Activated naive CD4-positive, alpha-beta T cell treated with Interleukin-2 at 50 U/mL for 16 hours (primary cell): Measurements from ENCODE around the gene TPPP.
A peak's percentile ranks its signal among the peaks of the same experiment; 100 is the strongest.

ENCODE experiments used
- DNase-seq: peaks from one replicate; pipeline ENCODE4 v3.0.0-alpha.2; 2020

The TPPP gene

DNA sequence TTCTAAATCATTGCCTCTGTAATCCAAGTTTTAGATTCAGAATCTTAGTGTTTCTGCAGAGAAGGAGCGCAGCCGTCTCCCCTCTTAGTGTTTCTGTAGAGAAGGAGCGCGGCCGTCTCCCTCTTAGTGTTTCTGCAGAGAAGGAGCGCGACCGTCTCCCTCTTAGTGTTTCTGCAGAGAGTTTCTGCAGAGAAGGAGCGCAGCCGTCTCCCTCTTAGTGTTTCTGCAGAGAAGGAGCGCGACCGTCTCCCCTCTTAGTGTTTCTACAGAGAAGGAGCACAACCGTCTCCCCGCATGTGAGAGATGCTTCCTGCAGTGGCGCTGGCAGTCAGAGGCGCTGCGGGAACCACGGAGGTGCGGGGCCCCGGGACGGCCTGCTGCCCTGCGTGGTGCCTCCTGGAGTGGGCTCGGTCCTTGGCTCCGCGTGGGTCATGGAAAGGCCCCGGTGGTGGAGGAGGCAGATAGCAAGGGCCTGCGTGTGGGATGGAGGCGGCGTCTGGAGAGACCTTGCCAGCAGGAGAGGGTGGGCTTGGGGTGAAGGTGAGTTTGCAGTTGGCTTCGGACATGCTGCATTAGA, 70.1 kb downstream of the TPPP start:
- DNase-seq, result no peak

DNA sequence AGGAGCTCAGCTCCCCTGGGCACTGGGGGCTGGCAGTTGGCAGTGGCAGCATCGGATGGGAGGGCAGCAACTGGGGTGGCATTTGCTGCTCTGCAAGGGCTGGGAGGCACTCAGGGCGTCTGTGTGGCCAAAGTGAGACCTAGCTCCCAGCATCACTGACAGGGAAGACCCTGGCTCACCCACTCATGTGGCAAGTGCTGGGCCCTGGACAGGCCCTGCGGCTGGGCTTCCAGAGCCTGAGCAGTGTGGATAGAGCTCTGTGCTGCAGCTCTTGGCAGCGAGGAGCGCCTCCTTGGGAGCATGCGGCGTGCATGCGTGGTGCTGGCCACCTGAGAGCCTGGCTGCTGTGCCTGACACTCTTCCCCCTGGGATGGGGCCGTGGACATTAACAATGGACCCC, 70.8 kb downstream of the TPPP start:
- no peak for DNase-seq

DNA sequence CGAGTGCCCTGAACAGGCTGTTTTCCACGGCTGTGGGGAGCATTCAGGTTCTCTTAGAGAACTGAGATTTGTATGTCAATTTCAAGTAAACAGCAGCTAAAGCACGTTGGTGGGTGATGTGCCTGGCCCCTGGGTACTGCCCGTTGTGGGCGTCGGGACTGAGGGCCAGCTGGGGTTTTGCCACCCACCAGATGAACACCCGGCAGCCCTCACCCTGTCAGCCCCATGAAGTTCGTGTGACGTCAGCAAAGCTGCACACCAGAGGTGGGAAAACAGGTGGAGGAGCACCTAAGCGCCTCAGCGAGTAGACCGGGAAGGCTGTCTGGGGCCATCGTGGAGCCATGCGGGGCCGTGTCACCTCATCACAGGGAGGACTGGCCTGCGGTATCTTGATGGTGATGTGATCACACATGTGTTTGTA, 71.8 kb downstream of the TPPP start:
- no peak for DNase-seq

DNA sequence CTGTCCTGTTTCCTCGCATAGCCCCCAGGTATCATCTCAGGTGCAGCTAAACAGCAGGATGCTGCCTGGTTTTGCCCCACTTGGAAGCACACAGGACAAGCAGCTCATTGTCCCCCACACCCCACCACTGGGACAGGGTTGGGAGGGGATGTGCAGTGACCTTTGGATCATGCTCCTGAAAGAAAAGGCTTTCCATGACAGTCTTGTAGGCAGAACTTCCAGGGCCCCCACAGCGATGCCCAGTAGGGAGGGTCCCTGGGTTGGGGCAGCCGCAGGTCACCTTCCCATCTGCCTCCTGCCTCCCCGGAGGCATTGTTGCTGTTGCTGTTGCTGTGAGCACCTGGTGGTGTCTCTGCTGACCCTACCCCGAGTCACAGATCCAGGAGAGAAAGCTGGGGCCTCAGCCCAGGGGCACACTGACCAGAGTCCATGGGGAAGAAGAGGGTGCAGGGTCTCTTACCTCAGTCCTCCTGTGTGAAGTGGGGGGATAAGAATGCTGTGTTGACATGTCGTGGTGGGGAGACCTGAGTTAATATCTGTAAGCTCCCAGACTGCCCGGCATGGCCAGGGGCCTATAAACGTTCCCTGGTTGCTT, 72.5 kb downstream of the TPPP start:
- no peak for DNase-seq

DNA sequence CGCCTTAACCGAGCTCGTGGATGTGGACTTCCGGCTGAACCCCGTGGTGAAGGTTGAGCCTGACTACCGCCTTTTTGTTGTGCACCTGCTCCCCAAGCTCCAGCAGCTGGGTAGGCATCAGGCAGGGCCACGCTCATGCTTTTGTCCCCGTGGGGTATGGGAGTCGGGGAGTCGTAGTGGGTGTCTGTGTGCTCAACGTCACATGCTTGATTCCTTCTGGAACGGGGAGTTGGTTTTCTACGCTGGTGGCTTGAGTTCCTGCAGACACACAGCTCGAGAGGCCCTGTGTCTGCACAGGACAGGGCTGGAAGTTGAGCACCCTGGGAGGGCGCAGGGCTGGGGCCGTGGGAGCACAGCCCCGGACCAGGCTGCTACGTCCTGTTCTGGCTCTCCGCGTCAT, 73.0 kb downstream of the TPPP start:
- no peak for DNase-seq

DNA sequence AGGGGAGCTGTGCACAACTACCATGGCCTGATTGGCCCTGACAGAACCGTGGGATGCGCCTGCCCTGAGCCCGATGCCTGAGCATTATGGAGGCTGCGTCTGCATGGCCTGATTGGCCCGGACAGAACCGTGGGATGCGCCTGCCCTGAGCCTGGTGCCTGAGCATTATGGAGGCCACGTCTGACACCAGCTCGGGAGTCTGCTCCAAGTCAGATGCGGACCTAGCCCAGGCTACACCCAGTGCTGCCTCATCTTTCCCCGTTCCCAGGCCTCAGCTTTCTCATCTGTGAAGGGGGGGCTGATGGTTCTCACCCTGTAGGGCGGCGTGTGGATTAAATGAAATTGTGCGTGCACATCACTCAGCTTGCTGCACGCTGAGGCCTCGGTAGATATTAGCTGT, 73.7 kb downstream of the TPPP start:
- no peak for DNase-seq

DNA sequence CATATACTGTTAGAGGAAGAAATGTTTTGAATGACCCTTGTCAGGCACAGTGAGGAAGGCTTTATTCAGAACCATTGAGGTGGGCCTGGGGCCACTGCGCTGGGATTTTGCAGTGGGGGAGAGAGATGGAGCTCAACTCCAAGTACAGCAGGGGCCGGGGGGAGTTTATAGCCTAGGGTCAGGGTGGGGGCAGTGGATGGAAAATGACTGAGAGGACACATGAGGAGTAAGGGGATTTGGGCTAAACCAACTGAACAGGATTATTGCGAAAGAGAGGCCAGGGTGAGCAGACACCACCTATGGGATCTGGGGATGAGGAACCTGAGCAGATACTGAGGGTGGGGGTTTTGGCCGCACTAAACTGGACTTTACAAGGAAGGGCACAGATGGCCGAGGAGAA, 74.7 kb downstream of the TPPP start:
- no peak for DNase-seq

DNA sequence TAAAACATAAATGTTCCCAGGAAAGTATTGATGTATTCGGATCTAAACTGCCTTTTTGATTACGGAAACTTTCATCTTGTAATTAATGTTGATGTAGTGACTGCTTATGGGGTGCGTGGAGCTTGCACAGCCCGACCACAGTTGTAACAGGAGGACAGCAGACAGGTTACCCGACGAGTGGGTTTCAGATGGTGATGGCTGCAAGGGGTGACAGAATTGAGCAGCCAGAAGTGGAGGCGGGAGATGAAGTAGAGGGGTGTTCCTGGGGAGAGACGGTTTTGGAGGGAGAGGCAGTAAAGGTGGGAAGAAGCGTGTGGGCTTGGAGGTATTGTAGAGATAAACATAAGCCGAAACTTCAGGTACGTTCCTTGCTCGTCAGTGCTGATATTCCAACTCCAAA, 75.3 kb downstream of the TPPP start:
- no peak for DNase-seq

DNA sequence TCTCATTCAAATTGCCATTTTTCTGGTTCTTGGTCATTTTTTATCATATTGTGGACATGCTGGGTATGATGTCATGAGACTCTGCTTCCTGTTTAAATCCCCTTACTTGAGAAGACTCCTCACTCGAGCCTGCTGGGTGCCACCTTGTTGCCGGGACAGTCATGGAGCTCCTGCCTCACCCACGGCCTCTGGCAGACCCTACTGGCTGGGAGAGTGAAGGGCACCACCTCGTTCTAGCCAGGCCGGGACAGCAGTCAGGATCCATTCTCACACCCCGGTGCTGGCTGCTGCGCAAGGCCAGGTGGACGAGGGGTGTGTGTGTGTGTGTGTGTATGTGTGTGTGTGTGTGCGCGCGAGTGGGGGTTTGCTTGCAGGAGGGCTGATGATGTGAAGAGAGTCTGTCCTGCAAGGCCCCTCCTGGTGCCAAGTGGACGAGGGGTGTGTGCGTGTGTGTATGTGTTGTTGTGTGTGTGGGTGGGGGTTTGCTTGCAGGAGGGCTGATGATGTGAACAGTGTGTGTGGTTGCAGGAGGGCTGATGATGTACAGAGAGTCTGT, 76.6 kb downstream of the TPPP start:
- no peak for DNase-seq

DNA sequence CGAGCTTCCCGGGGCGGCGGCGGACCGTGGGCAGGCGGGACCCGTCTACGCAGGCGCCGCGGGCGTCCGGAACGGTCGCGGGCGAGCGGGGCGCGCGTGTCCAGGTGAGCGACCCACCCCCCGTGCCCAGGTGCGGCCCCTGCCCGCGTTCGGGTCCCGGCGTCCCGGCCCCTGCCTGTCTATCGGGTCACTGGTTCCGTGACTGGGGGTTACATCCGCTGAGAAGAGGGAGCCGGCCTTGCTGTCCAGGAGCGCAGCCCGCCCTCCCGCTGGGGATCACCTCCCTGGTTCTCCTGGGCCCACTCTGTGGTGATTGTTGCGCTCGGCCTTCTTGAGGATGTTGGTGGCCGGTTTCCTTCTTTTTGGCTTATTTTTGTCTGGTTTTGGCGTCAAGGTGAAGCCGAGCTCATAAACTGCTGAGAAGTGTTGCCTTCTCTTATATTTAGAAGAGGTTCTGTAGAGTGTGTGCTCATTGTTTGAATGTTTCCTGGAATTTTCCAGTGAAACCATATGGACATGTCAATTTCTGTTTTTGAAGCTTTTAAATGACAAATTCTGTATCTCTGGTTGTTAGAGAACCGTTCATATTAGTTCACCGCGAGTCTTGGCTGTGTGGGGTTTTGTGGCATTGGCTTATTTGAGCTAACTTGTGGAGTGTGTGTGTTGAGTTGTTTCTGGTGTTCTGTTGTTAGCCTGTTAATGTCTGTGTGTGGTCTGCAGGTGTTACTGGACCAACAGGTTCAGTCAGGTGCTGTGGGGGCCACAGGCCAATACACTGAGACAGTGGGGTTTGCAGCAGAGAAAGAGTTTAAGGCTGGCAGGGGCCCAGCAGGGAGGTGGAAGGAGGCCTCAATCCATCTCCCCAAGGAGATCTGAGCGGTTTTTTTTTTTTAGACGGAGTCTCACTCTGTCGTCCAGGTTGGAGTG, 80.4 kb downstream of the TPPP start:
- DNase-seq, result no peak

DNA sequence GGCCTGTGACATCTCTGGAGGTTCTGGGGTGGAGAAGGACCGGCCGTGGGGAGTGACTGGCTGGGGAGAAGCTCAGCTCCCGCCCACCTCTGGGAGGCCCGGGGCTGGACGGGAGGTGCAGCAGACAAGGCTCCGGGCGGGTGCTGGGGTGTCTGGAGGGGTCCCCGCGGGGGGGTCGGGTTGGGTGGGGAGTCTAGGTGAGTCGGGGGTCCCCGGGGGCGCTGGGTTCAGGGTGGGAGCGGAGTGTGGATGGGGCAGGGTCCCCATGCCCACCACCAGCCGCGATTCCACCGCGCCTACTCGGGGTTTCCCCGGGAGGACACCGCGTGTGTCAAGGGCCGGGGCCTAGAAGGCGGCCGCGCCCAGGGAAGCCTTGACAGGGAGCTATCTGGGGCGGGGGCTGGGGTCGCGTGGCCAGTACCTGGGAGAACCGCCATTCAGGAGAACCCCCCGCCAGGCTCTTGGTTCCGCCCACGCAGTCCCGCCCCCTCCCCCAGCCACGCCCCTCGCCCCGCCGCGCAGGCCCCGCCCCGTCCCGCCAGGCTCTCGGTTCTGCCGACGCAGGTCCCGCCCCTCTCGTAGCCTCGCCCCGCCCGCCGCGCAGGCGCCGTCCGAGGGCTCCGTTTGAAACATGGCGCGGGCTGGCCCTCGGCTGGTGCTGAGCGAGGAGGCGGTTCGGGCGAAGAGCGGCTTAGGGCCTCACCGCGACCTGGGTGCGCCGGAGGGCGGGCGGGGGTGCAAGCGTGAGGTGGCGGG, 81.2 kb downstream of the TPPP start, which contains the start of gene CEP72:
TSS of gene CEP72 (plus strand) at position 610 of the 756 bp plus-strand sequence. CDS start at position 632, 22 bp downstream.
- DNase-seq, result peak; percentile 94

DNA sequence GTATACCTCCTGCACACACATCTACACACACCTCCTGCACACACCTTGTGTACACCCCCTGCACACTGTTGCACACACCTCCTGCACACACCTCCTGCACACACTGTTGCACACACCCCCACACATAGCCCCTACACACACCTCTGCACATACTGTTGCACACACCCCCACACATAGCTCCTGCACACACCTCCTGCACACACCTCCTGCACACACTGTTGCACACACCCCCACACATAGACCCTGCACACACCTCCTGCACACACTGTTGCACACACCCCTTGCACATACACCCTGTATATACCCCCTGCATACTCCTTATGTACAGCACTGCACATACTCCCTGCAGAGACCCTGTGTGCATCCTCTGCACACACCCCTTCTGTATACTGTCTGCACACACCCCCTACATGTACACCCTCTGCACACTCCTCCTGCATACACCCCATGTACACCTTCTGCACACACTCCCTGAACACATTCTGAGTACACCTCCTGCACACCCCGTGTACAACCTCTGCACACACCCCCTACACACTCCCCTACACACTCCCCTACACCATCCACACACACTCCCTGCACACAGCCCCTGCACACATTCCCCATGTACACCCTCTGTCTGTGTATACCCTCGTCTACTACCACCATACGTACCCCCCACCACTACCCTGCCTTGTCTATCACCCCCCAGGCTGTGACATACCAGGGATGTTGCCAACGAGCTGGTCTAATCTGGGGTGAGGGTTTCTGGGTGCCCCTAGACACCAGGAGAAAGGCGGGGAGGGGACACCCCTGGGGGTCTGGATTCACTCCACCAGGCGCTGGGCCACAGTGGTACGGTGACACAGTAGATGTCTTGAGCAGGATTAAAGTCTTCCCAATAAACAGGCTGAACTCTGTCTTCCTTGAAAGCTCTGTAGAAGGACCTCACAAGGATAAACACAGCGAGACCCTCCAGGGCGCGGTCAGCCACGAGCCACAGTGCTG, 82.1 kb downstream of the TPPP start:
- DNase-seq, result no peak

DNA sequence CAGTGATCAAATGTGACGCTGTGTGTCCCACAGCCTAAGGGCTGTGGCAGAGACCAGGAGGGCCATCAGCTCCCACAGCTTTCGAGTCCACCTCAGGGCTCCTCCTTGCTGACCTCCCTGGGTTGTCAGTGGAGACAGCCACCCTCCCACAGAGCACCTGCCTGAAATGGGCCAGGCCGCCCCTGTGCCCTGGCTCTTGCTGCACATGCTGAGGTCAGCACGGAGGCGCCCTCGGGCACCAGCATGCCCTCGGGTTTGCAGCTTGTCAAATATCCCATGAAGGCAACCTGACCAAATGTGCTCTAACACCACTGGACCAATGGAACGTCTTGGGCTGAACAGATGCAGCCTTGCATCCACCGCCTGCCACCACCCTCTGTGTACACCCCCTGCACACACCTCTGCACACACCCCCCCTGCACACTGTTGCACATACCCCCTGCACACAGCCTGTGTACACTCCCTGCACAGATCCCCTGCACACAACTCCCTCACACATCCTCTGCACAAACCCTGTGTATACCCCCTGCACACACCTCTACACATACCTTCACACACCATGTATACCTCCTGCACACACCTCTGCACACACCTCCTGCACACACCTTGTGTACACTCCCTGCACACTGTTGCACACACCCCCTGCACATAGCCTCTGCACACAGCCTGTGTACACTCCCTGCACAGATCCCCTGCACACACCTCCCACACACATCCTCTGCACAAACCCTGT, 83.0 kb downstream of the TPPP start:
- no peak for DNase-seq
